ENCODE measurements around the gene HAUS6.
"Not testable (repeated sequence)": the region's sequence is repeated elsewhere in the genome, so short reads cannot be mapped to it uniquely, and the experiment has no call there.

Gene HAUS6, protein sequence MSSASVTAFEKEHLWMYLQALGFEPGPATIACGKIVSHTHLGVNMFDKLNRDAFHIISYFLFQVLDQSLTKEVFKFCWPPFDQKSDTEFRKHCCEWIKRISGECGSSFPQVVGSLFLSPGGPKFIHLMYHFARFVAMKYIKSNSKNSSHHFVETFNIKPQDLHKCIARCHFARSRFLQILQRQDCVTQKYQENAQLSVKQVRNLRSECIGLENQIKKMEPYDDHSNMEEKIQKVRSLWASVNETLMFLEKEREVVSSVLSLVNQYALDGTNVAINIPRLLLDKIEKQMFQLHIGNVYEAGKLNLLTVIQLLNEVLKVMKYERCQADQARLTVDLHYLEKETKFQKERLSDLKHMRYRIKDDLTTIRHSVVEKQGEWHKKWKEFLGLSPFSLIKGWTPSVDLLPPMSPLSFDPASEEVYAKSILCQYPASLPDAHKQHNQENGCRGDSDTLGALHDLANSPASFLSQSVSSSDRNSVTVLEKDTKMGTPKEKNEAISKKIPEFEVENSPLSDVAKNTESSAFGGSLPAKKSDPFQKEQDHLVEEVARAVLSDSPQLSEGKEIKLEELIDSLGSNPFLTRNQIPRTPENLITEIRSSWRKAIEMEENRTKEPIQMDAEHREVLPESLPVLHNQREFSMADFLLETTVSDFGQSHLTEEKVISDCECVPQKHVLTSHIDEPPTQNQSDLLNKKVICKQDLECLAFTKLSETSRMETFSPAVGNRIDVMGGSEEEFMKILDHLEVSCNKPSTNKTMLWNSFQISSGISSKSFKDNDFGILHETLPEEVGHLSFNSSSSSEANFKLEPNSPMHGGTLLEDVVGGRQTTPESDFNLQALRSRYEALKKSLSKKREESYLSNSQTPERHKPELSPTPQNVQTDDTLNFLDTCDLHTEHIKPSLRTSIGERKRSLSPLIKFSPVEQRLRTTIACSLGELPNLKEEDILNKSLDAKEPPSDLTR

DNA sequence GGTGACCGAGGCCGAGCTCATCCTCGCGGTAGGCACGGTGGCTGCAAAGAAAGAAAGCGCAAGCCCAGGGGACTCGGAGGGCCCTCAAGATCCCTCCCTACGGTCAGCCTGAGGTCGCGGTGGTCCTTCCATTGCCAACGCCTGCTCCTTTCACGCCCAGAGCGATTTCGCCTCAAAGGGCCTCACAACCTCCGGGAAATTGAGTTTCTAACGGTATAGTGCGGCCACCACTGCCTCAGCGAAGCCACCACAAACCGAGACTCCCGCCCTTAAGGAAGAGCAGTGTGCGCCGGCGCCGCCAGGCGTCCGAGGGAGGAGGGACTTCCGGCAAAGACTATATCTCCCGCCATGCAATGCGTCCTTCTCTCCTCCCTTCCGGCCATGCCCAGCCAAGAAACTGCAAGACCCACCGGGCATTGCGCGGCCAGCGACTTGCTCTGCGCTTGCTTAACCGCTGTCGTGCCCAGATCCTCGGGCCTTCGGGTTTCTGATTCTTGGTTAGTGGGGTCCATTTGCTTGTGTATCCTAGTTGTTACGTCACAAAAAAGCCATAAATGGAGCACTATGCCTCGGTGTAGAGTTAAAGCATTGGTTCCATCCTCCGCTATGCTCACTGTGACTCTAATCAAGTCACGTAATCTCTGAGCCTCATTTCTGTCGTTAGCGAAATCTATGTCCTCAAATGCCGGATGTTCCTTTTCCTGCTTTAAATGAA is at the start of gene HAUS6:
Gene HAUS6 (minus strand): TSS at position 274 of the 715 bp plus-strand sequence. CDS start 253 bp downstream, at position 21.
- DNase-seq (ENCODE audit: low read depth) = peak; percentile 87

DNA sequence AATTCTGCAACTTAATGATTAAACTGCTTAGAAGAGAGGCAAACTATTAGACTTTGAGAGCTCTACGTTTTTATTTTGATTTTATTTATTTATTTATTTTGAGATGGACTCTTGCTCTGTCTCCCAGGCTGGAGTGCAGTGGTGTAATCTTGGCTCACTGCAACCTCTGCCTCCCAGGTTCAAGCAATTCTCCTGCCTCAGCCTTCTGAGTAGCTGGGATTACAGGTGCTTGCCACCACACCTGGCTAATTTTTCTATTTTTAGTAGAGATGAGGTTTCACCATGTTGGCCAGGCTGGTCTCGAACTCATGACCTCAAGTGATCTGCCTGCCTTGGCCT is 49.4 kb upstream of the HAUS6 start:
- DNase-seq (ENCODE audit: low read depth) = not testable (repeated sequence)

DNA sequence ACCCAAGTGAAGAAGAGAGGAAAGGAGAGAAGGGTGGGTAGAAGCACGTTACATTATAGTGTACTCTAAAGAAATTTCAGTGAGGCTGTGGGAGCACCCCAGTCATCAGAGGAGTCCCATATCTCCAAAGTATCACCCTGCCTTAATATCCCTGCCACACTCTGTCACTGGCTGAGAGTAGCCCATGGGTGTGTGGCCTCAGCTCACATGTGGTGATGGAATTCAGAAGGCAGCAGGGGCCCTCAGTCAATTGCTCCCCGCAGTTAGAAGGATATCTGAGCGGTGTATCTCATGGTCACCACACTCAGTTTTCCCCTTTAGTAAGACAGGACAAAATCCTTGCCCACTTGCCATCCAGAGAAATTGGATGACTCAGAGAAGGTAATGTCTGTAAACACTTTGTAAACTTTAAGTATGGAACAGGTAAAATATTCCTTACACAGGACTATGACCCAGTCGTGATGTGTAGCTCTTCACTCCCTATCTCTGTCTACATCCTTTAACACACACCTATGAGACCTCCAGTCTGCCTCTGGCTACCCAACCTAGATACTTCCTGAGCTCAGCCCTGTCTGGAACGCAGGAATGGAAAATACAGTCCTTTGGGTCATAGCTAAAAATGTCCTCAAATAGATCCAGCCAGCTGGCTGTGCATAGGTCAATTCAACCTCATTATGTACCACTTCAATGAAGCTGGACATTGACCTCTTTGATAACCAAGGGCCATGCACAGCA is 48.9 kb upstream of the HAUS6 start:
- DNase-seq (ENCODE audit: low read depth) = no peak

DNA sequence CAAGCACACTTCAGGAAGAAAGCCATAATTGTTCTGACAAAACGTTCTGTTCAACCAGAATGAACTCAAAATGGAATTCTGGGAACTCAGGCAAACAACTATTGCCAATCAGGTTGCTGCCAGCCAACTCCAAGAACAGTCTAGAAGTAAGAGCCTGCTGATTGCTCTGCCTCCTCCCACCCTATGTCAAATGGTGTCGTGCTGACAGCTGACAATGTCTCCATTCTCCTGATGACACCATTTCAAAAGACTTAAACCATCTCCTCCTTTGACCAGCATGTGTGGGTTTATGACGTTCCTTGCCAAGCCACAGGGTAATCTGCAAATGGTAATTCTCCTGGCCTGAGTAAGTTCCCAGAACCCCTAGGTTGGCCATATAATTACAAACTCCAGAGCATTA is 46.5 kb upstream of the HAUS6 start:
- no peak for DNase-seq (ENCODE audit: low read depth)

DNA sequence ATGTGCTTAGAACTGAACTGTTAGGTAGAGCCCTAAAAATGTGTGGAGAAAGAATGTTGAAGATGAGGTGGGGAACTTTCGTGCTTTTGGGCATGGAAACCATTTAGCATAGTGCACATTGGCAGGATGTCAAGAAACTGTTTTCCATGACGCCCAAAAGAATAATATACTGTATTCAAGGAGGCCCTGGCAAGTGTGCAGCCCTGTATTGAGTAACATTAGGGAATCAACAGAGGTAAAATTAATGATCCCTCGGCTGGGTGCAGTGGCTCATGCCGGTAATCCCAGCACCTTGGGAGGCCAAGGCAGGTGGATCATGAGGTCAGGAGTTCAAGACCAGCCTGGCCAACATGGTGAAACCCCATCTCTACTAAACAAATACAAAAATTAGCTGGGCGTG is 45.5 kb upstream of the HAUS6 start:
- DNase-seq (ENCODE audit: low read depth) = no peak

DNA sequence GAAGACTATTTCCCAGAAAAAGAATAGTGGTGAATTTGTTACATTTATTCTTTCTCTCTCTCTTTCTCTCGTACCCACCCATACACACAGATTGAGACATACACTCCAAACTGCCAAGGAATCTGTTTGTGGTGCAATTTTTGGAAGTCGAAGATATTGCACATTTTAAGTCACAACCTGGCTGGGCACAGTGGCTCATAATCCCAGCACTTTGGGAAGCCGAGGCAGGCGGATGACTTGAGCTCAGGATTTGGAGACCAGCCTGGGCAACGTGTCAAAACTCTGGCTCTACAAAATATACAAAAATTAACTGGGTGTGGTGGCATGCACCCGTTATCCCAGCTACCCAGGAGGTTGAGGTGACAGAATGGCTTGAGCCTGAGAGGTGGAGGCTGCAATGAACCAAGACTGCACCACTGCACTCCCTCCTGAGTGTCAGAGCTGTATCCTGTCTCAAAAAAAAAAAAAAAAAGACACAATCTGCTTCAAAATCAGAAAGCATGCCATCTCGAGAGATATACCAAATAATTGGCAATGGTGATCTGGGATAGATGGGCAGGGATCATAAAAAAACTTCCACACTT is 43.8 kb upstream of the HAUS6 start:
- no peak for DNase-seq (ENCODE audit: low read depth)

DNA sequence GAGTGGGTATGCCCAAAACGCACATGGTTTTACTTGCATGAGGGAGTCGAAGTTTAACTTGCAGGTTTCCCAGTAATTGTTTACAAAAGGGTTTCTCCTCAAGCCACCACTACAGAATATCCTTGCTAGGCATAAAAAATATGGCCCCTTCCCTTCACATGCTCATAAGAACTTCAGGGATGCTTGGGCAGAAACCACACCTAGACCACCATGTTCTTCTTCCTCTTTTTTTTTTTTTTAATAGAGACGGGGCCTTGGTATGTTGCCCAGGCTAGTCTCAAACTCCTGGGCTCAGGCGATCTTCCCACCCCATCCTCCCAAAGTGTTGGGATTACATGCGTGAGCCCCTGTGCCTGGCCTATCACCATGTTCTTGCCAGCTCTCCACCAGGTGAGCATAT is 43.2 kb upstream of the HAUS6 start:
- no peak for DNase-seq (ENCODE audit: low read depth)

DNA sequence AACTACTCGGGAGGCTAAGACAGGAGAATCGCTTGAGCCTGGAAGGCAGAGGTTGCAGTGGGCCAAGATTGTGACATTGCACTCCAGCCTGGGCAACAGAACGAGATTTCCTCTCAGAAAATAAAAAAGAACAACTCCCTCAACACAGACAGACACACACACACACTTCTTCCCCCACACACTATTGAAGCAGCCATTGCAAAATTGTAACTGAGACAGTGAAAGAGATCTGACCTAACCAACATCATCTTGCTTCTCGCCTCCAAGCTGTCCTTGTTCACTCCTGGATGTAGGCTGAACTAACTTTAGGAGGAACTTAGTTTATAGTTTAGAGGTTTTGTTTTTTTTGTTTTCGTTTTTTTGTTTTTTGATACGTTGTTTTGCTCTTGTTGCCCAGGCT is 37.6 kb upstream of the HAUS6 start:
- DNase-seq (ENCODE audit: low read depth) = no peak

DNA sequence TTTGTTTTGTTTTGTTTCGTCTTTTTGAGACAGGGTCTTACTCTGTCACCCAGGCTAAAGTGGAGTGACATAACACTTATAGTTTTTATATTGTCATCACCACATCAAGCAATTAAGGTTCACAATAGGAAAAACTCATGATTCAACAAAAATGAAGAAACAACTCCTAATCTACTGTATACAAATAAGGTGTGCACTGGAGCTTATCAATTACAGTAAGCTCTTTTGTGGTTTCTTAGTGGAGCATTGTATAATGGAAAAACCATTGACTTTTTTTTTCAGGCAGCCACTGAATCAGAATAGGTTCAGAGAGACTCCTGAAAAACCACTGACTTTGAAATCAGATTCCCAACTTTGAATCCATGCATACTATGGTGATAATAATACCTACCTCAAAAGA is 35.4 kb upstream of the HAUS6 start:
- DNase-seq (ENCODE audit: low read depth) = no peak

DNA sequence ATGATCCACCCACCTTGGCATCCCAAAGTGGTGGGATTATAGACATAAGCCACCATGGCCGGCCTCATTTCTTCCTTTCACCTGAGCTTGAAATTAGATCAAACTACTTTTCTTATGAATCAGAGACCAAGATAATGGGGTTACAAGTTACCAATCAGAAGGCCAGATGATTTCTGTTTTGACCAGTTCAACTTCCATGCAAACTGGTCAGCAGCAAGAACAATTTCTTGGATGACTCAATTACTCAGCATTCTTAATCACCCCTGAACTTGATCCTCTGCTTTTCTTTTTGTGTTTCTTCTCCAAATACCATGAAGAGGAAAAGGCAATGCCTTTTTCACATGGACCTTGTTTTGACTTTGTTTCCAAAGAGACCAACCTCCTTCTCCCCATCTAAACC is 34.6 kb upstream of the HAUS6 start:
- DNase-seq (ENCODE audit: low read depth) = no peak

DNA sequence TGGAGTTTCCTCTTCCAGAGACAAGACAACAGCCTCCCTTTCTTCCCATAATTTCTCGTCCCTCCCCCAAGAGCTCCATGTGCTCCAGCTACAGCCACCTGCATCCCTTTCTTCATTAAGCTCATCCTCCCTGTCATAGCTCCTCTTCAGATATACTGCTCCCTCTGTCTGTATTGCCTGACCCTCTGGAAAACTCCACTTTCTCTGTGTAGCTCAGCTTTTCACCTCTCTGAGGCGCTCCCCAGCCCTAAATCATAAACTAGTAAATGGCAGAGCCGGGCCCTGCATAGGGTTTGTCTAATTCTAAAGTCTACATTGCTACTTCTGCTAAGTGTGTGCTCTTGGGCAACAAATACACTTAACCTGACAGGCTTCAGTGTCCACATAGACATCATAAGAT is 33.4 kb upstream of the HAUS6 start:
- DNase-seq (ENCODE audit: low read depth) = no peak

DNA sequence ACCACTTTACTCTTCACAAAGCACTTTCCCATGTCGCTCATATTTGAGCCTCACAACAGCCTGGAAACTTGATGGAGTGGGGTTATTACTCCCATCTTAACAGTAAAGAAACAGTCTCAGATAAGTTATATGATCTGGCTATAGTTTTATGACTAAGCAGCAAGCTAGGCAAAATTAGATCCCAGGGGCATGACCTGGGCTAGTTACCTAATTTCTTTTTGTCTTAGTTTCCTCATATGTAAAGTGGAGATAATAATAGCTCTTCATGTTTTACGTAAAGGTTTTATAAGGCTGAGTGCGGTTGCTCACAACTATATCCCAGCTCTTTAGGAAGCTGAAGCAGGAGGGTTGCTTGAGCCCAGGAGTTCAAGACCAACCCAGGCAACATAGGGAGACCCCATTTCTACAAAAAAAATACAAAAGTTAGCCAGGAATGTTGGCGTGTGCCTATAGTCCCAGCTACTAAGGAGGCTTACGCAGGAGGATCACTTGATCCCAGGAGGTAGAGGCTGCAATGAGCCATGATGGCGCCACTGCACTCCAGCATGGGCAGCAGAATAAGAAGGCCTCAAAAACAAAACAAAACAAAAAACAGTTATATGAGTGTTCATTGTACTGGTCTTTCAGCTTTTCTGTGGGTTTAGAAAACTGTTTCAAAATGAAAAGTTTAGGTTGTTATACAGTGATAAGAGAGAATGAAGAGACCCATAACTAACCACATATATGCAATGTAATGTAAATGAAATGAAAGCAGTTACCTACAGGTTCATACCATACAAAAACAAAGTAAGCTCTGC is 31.0 kb upstream of the HAUS6 start:
- no peak for DNase-seq (ENCODE audit: low read depth)

DNA sequence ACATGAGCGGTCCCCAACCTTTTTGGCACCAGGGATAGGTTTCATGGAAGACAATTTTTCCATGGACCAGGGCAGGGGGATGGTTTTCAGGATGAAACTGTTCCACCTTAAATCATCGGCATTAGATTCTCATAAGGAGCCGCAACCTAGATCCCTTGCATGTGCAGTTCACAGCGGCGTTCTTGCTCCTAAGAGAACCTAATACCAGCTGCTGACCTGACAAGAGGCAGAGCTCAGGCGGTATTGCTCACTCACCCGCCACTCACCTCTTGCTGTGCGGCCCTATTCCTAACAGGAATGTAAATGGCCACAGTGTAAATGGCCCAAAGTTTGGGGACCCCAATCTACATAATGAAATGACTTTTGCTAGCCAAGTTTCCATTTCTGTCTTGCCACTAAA is 27.7 kb upstream of the HAUS6 start:
- DNase-seq (ENCODE audit: low read depth) = no peak

DNA sequence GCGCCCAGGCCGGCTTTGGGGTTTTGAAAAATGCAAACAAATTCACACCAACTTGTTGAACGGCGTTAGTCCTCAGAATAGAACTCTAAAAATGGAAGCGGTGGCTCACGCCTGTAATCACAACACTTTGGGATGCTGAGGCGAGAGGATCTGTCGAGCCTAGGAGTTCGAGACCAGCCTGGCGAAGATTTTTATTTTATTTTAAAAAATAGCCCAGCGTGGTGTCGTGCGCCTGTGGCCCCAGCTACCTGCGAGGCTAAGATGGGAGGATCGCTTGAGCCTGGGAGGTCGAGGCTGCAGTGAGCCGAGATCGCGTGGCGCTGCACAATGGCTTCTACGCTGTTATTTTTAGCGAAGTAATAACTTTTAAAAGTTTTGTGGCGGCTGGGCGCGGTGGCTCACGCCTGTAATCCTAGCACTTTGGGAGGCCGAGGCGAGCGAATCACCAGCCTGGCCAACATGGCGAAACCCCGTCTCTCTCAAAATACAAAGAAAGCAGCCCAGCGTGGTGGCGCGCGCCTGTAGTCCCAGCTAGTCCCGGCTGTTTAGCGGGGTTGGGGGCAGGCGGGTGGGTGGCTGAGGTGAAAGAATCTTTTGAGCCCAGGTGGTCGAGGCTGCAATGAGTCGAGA is 25.3 kb upstream of the HAUS6 start:
- DNase-seq (ENCODE audit: low read depth) = peak; percentile 8

DNA sequence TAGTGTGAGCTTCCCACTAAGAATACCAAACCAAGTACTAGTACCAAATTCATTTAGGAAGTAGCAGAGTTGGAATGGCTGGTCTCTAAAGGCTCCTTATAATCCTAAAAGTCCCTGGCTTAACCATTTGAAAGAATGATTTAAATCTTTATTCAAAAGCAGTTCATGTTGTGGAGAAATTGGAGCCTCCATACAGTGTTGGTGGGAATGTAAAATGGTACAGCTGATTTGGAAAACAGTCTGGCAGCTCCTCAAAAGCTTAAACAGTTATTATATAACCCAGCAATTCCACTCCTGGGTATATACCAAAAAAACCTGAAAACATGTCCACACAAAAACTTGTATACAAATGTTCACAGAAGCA is 21.7 kb upstream of the HAUS6 start:
- DNase-seq (ENCODE audit: low read depth) = no peak

DNA sequence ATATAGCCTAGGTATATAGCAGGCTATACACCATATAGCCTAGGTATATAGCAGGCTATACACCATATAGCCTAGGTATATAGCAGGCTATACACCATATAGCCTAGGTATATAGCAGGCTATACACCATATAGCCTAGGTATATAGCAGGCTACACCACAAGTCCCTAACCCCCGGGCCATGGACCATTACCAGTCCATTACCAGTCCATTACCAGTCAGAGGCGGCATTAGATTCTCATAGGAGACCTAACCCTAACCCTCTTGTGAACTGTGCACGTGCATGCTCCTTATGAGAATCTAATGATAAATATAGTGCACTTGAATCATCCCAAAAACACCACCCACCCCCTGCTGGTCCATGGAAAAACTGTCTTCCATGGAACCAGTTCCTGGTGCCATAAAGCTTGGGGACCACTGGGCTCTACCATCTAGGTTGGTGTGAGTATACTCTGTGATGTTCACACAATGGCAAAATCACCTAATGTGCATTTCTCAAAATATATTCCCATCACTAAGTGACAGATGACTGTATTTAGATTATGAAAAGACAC is 19.9 kb upstream of the HAUS6 start:
- no peak for DNase-seq (ENCODE audit: low read depth)

DNA sequence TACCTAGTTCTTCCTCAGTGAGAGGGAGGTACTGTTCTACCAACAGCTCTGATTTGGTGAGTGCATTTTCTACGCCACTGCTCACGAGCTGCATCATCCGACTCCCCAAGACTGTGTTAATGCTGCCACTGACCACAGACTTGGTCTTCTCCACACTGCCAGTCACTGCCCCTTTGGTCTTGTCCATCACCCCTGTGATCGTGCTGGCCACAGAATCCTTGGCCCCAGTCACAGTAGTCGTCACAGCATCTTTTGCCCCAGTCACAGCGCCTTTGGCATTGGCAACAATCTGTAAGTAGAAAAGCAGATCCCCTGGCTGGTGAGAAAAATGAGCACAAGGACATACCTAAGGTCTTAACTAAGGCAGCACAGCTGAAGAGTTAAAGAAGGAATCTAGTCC is 18.2 kb upstream of the HAUS6 start:
- DNase-seq (ENCODE audit: low read depth) = no peak

DNA sequence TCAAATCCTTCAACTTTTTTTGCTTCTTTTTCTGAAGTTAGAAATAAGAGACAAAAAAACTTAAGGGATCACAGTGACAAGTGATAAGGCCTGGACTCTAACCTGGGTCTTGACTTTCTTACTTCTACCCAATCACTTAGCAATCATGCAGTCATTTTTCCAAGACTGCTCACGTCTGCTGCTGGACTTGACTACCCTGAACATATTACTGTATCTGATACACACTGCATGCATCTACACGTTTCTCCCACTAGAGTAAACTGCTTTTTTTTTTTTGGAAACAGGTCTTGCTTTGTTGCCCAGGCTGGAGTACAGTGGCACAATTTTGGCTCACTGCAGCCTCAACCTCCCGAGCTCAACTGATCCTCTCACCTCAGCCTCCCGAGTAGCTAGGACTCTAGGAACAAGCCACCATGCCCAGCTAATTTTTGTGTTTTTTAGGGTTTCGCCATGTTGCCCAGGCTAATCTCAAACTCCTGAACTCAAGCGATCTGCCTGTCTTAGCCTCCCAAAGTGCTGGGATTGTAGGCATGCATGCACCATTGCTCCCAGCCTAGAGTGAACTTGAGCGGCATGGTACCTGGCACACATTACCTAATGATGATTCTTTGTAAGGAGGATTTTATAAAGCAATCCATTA is 17.2 kb upstream of the HAUS6 start:
- no peak for DNase-seq (ENCODE audit: low read depth)

DNA sequence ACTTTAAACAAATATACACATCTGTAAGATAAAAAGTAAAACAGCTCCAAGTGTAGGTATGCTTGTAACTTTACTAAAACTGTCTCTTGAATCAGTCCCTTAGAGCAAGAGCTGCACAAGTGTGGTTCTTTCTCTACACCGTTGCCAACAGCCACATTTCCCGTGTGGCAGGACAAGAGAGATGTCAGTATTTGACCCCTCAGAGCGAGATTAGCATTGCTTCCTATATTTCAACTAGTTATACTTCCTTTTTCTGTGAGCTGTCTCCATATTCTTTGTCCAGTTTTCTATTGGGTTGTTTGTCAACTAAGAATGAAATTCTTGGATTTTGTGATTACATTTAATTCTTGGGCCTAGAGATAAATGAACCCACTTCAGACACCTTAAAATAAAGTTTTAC is 16.5 kb upstream of the HAUS6 start:
- DNase-seq (ENCODE audit: low read depth) = no peak
